ENCODE measurements around the gene GLT8D1. TPM values are rescaled to one million over a fixed set of nuclear protein-coding genes. Genes with fewer than 3 reads are reported as not detected.
"Not testable (repeated sequence)": the region's sequence is repeated elsewhere in the genome, so short reads cannot be mapped to it uniquely, and the experiment has no call there.

The GLT8D1 gene
- total RNA-seq, 5 donors from 2014 or later (not counting 1 experiment from before 2014, with no cell fraction given), result 21.0 to 47.0 (median 39.1) TPM

GRCh38 chr3:52739730-52740129, 34.1 kb upstream of the GLT8D1 start:
- ChIA-PET CTCF (no interaction called here), POLR2A (no interaction called here)
- Mint-ChIP-seq H3K4me1 (no peaks in the 10 kb centered on the region), H3K9me3 (no peaks in the 10 kb centered on the region), H3K4me3 (no peak overlapping the region), H3K27me3 (no peaks in the 10 kb centered on the region), H3K27ac (no peak overlapping the region), H3K36me3 (peaks cover 43% of the 10 kb centered on the region)
- Histone ChIP-seq H3K27ac (ENCODE audit: low read length) (no peak overlapping the region), H3K27me3 (replicated peaks in 1 of 2; ENCODE audit: control insufficient read depth in 2 of 2, extremely low read depth in 1 of 2, insufficient read depth in 2 of 2, low read length in 1 of 2) (no peaks in the 10 kb centered on the region), H3K36me3 (ENCODE audit: control insufficient read depth in 2 of 2, extremely low read depth in 1 of 2, insufficient read depth in 1 of 2, low read length in 1 of 2) (peaks cover 0 to 56% of the 10 kb centered on the region in 2 donors), H3K9me3 (peaks cover 1% of the 10 kb centered on the region), H3K4me1 (ENCODE audit: control insufficient read depth in 1 of 2, extremely low read depth in 1 of 2, insufficient read depth in 2 of 2, low read length in 2 of 2) (no peaks in the 10 kb centered on the region), H3K4me3 (ENCODE audit: control insufficient read depth in 1 of 2, extremely low read depth in 1 of 2, low read length in 1 of 2) (no peak overlapping the region)
- ATAC-seq (replicated peaks in 1 of 4) (no peak), DNase-seq (no peak)
- WGBS (ENCODE audit: insufficient coverage), result no CpG with 5 or more reads among the region's 1 CpG

- no peak for ATAC-seq (replicated peaks in 1 of 4)
- H3K36me3 ChIP-seq (ENCODE audit: control insufficient read depth in 2 of 2, extremely low read depth in 1 of 2, insufficient read depth in 1 of 2, low read length in 1 of 2), result peaks cover 5 to 46% of the 10 kb centered on the region in 2 donors
- H3K27me3 ChIP-seq (replicated peaks in 1 of 2; ENCODE audit: control insufficient read depth in 2 of 2, extremely low read depth in 1 of 2, insufficient read depth in 2 of 2, low read length in 1 of 2), result no peaks in the 10 kb centered on the region
- Mint-ChIP-seq H3K36me3 (peaks cover 70% of the 10 kb centered on the region), H3K4me1 (peaks cover 6 to 8% (median 7%) of the 10 kb centered on the region in 3 donors), H3K27me3 (no peaks in the 10 kb centered on the region), H3K9me3 (peaks cover 0 to 22% (median 14%) of the 10 kb centered on the region in 3 donors), H3K27ac (peak overlapping the region in 1 of 2 donors; percentile 58), H3K4me3 (no peak overlapping the region)
- no peak for DNase-seq
- ChIA-PET POLR2A (no interaction called here), CTCF (no interaction called here)
- no CpG with 5 or more reads among the region's 10 CpGs for WGBS (ENCODE audit: insufficient coverage)
- H3K9me3 ChIP-seq, result peaks cover 6% of the 10 kb centered on the region
- H3K4me3 ChIP-seq (ENCODE audit: control insufficient read depth in 1 of 2, extremely low read depth in 1 of 2, low read length in 1 of 2), result no peak overlapping the region
- no peak overlapping the region for H3K27ac ChIP-seq (ENCODE audit: low read length)
- no peaks in the 10 kb centered on the region for H3K4me1 ChIP-seq (ENCODE audit: control insufficient read depth in 1 of 2, extremely low read depth in 1 of 2, insufficient read depth in 2 of 2, low read length in 2 of 2)
These were observed 27.8 kb upstream of the GLT8D1 start for GRCh38 chr3:52733256-52733891.

- Mint-ChIP-seq H3K9me3 (peaks cover 0 to 22% (median 14%) of the 10 kb centered on the region in 3 donors), H3K4me3 (no peak overlapping the region), H3K36me3 (peaks cover 68% of the 10 kb centered on the region), H3K27me3 (no peaks in the 10 kb centered on the region), H3K4me1 (peaks cover 6 to 8% (median 7%) of the 10 kb centered on the region in 3 donors), H3K27ac (no peak overlapping the region)
- no peak overlapping the region for H3K4me3 ChIP-seq (ENCODE audit: control insufficient read depth in 1 of 2, extremely low read depth in 1 of 2, low read length in 1 of 2)
- peaks cover 6% of the 10 kb centered on the region for H3K9me3 ChIP-seq
- ChIA-PET POLR2A (no interaction called here), CTCF (no interaction called here)
- H3K4me1 ChIP-seq (ENCODE audit: control insufficient read depth in 1 of 2, extremely low read depth in 1 of 2, insufficient read depth in 2 of 2, low read length in 2 of 2), result no peaks in the 10 kb centered on the region
- no peak for ATAC-seq (replicated peaks in 1 of 4)
- WGBS (ENCODE audit: insufficient coverage), result 90% methylated on average over 10 of the region's 14 CpGs
- no peak overlapping the region for H3K27ac ChIP-seq (ENCODE audit: low read length)
- H3K27me3 ChIP-seq (replicated peaks in 1 of 2; ENCODE audit: control insufficient read depth in 2 of 2, extremely low read depth in 1 of 2, insufficient read depth in 2 of 2, low read length in 1 of 2), result no peaks in the 10 kb centered on the region
- no peak for DNase-seq
- peaks cover 5 to 36% of the 10 kb centered on the region in 2 donors for H3K36me3 ChIP-seq (ENCODE audit: control insufficient read depth in 2 of 2, extremely low read depth in 1 of 2, insufficient read depth in 1 of 2, low read length in 1 of 2)
These were observed 26.0 kb upstream of the GLT8D1 start for GRCh38 chr3:52731590-52731989.

- no peak overlapping the region for H3K4me3 ChIP-seq (ENCODE audit: control insufficient read depth in 1 of 2, extremely low read depth in 1 of 2, low read length in 1 of 2)
- POLR2A ChIA-PET, result no interaction called here
- H3K9me3 ChIP-seq, result peaks cover 6% of the 10 kb centered on the region
- peaks cover 64% of the 10 kb centered on the region for H3K36me3 Mint-ChIP-seq
- no peak overlapping the region for H3K27ac ChIP-seq (ENCODE audit: low read length)
- CTCF ChIA-PET, result no interaction called here
- H3K27ac Mint-ChIP-seq, result peak overlapping the region; percentile 1 to 41
- peaks cover 5 to 32% of the 10 kb centered on the region in 2 donors for H3K36me3 ChIP-seq (ENCODE audit: control insufficient read depth in 2 of 2, extremely low read depth in 1 of 2, insufficient read depth in 1 of 2, low read length in 1 of 2)
- no peak overlapping the region for H3K4me3 Mint-ChIP-seq
- no peaks in the 10 kb centered on the region for H3K27me3 ChIP-seq (replicated peaks in 1 of 2; ENCODE audit: control insufficient read depth in 2 of 2, extremely low read depth in 1 of 2, insufficient read depth in 2 of 2, low read length in 1 of 2)
- no peaks in the 10 kb centered on the region for H3K4me1 ChIP-seq (ENCODE audit: control insufficient read depth in 1 of 2, extremely low read depth in 1 of 2, insufficient read depth in 2 of 2, low read length in 2 of 2)
- peaks cover 6 to 8% (median 7%) of the 10 kb centered on the region in 3 donors for H3K4me1 Mint-ChIP-seq
- peaks cover 0 to 22% (median 14%) of the 10 kb centered on the region in 3 donors for H3K9me3 Mint-ChIP-seq
- ATAC-seq (replicated peaks in 1 of 4) (no peak), DNase-seq (no peak)
- H3K27me3 Mint-ChIP-seq, result no peaks in the 10 kb centered on the region
These were observed 25.1 kb upstream of the GLT8D1 start for GRCh38 chr3:52730681-52731080.

GRCh38 chr3:52728753-52729152, 23.2 kb upstream of the GLT8D1 start:
- ATAC-seq (replicated peaks in 1 of 4); H3K4me3 Mint-ChIP-seq; CTCF ChIA-PET: not testable (repeated sequence)

GRCh38 chr3:52724511-52724910, 18.9 kb upstream of the GLT8D1 start:
- Mint-ChIP-seq H3K36me3 (peaks cover 17% of the 10 kb centered on the region), H3K4me3 (no peak overlapping the region), H3K9me3 (peaks cover 0 to 7% (median 7%) of the 10 kb centered on the region in 3 donors), H3K4me1 (peaks cover 27 to 29% (median 28%) of the 10 kb centered on the region in 3 donors), H3K27ac (peak overlapping the region in 1 of 2 donors; percentile 28), H3K27me3 (no peaks in the 10 kb centered on the region)
- POLR2A ChIA-PET, result interaction anchor here in 1 of 2 donors (0.6 kb wide), 1 partner anchor 73 kb away, joined by 3 read pairs; no protein-coding TSS in a partner anchor
- ATAC-seq (replicated peaks in 1 of 4) (no peak), DNase-seq (no peak)
- Histone ChIP-seq H3K9me3 (no peaks in the 10 kb centered on the region), H3K27me3 (replicated peaks in 1 of 2; ENCODE audit: control insufficient read depth in 2 of 2, extremely low read depth in 1 of 2, insufficient read depth in 2 of 2, low read length in 1 of 2) (no peaks in the 10 kb centered on the region), H3K4me3 (ENCODE audit: control insufficient read depth in 1 of 2, extremely low read depth in 1 of 2, low read length in 1 of 2) (no peak overlapping the region), H3K4me1 (ENCODE audit: control insufficient read depth in 1 of 2, extremely low read depth in 1 of 2, insufficient read depth in 2 of 2, low read length in 2 of 2) (peaks cover 12 to 19% of the 10 kb centered on the region in 2 experiments), H3K27ac (ENCODE audit: low read length) (no peak overlapping the region), H3K36me3 (ENCODE audit: control insufficient read depth in 2 of 2, extremely low read depth in 1 of 2, insufficient read depth in 1 of 2, low read length in 1 of 2) (no peaks in the 10 kb centered on the region)
- CTCF ChIA-PET, result no interaction called here
- no CpG with 5 or more reads among the region's 1 CpG for WGBS (ENCODE audit: insufficient coverage)

More at GRCh38 chr3:52728753-52729152, 23.2 kb upstream of the GLT8D1 start:
- no CpG with 5 or more reads among the region's 3 CpGs for WGBS (ENCODE audit: insufficient coverage)
- H3K27ac Mint-ChIP-seq; DNase-seq; POLR2A ChIA-PET; H3K27ac ChIP-seq (ENCODE audit: low read length); H3K4me1 Mint-ChIP-seq; H3K4me3 ChIP-seq (ENCODE audit: control insufficient read depth in 1 of 2, extremely low read depth in 1 of 2, low read length in 1 of 2); H3K9me3 ChIP-seq; H3K4me1 ChIP-seq (ENCODE audit: control insufficient read depth in 1 of 2, extremely low read depth in 1 of 2, insufficient read depth in 2 of 2, low read length in 2 of 2); H3K27me3 ChIP-seq (replicated peaks in 1 of 2; ENCODE audit: control insufficient read depth in 2 of 2, extremely low read depth in 1 of 2, insufficient read depth in 2 of 2, low read length in 1 of 2); H3K27me3 Mint-ChIP-seq: not testable (repeated sequence)
- peaks cover 5 to 22% of the 10 kb centered on the region in 2 donors for H3K36me3 ChIP-seq (ENCODE audit: control insufficient read depth in 2 of 2, extremely low read depth in 1 of 2, insufficient read depth in 1 of 2, low read length in 1 of 2)
- peaks cover 0 to 22% (median 14%) of the 10 kb centered on the region in 3 donors for H3K9me3 Mint-ChIP-seq
- peaks cover 51% of the 10 kb centered on the region for H3K36me3 Mint-ChIP-seq
